ENCODE data around the gene CADM4.
A peak's percentile ranks its signal among the peaks of the same experiment; 100 is the strongest.

The CADM4 gene

GRCh38 chr19:43596842-43597461 is 42.7 kb downstream of the CADM4 start:
- peaks cover 0 to 47% (median 38%) of the 10 kb centered on the region in 4 donors for H3K4me1 ChIP-seq
- H3K27me3 ChIP-seq: no peaks in the 10 kb centered on the region
- H3K4me3 ChIP-seq: peak overlapping the region; percentile 67 to 80
- H3K36me3 ChIP-seq: peaks cover 22 to 56% (median 48%) of the 10 kb centered on the region in 3 donors
- TF ChIP-seq CTCF (IDR thresholded peaks at IDR 0.05): no peak
- no peak for DNase-seq
- H3K27ac ChIP-seq: peak overlapping the region; percentile 93 to 96
- H3K9me3 ChIP-seq: no peaks in the 10 kb centered on the region
- intact Hi-C loops (cut with DNase I; ENCODE audit: low total_unique reads): loop anchor here (1.0 to 5.0 kb wide), 2 partner anchors 22 to 70 kb away; partner anchors contain the start of genes ETHE1, PINLYP and XRCC1

- Histone ChIP-seq H3K4me1 (peaks cover 0 to 47% (median 38%) of the 10 kb centered on the region in 4 donors), H3K36me3 (peaks cover 24 to 64% (median 43%) of the 10 kb centered on the region in 3 donors), H3K27me3 (no peaks in the 10 kb centered on the region), H3K9me3 (no peaks in the 10 kb centered on the region), H3K27ac (peak within 1 kb of the TSS; percentile 93 to 96), H3K4me3 (peak within 1 kb of the TSS; percentile 67 to 80)
- intact Hi-C loops (cut with DNase I; ENCODE audit: low total_unique reads): loop anchor here (1.0 to 5.0 kb wide), 2 partner anchors 21 to 69 kb away; partner anchors contain the start of genes ETHE1, PINLYP and XRCC1
- DNase-seq: peak; percentile 100
- TF ChIP-seq CTCF (IDR thresholded peaks at IDR 0.05): peak in 1 of 2 experiments; percentile 30
Observed at GRCh38 chr19:43595999-43596841, 43.4 kb downstream of the CADM4 start, which contains the start of the genes IRGQ and ZNF576. IRGQ (minus strand) TSS chr19:43596134; CDS start chr19:43595338, 796 bp downstream. ZNF576 (plus strand) TSS chr19:43596595; CDS start chr19:43597109, 514 bp downstream.

GRCh38 chr19:43595605-43595998 is 44.0 kb downstream of the CADM4 start:
- no peaks in the 10 kb centered on the region for H3K9me3 ChIP-seq
- H3K27me3 ChIP-seq: no peaks in the 10 kb centered on the region
- peak overlapping the region; percentile 90 to 96 for H3K27ac ChIP-seq
- TF ChIP-seq CTCF (IDR thresholded peaks at IDR 0.05): no peak
- peak overlapping the region; percentile 67 to 80 for H3K4me3 ChIP-seq
- peaks cover 0 to 47% (median 38%) of the 10 kb centered on the region in 4 donors for H3K4me1 ChIP-seq
- H3K36me3 ChIP-seq: peaks cover 24 to 66% (median 46%) of the 10 kb centered on the region in 3 donors
- intact Hi-C loops (cut with DNase I; ENCODE audit: low total_unique reads): loop anchor here (5.0 kb wide), 1 partner anchor 68 kb away; the partner anchor contains the start of gene ETHE1
- no peak for DNase-seq

- intact Hi-C loops (cut with DNase I; ENCODE audit: low total_unique reads): loop anchor here (5.0 kb wide), 1 partner anchor 68 kb away; the partner anchor contains the start of gene ETHE1
- H3K27ac ChIP-seq: peak overlapping the region; percentile 90 to 96
- peaks cover 24 to 66% (median 40%) of the 10 kb centered on the region in 3 donors for H3K36me3 ChIP-seq
- TF ChIP-seq CTCF (IDR thresholded peaks at IDR 0.05): peak; percentile 31 to 43
- H3K27me3 ChIP-seq: no peaks in the 10 kb centered on the region
- H3K4me1 ChIP-seq: peaks cover 0 to 47% (median 38%) of the 10 kb centered on the region in 4 donors
- H3K9me3 ChIP-seq: no peaks in the 10 kb centered on the region
- DNase-seq: no peak
- peak overlapping the region; percentile 67 to 80 for H3K4me3 ChIP-seq
Observed at GRCh38 chr19:43594710-43595604, 44.7 kb downstream of the CADM4 start.

Measured in tibial artery (tissue), 4 donors.